Airway epithelial cell (primary cell): ENCODE data around the gene CDC34. TPM values are rescaled to one million over a fixed set of nuclear protein-coding genes. Genes with fewer than 3 reads are reported as not detected.

Source experiments
- total RNA-seq: library from RNA; depleted of rRNA; stranded (reverse); fragments of >200 nt; gene quantifications from 2 replicates; pipeline ENCODE4 v1.2.3, GENCODE V29; 2015

Gene CDC34
- 94.9 and 162 TPM in 2 replicates for total RNA-seq

GRCh38 chr19:531753-532560, at the start of gene CDC34:
CDC34 (plus strand) TSS chr19:531760; CDS start chr19:531932, 172 bp downstream.

GRCh38 chr19:496112-496665, 35.4 kb upstream of the CDC34 start, which contains the start of gene MADCAM1:
MADCAM1 (plus strand) TSS chr19:496486; CDS start chr19:496500, 14 bp downstream.

GRCh38 chr19:507286-508203, 24.0 kb upstream of the CDC34 start, which contains the start of gene TPGS1:
TPGS1 (plus strand) TSS chr19:507497; CDS start chr19:507507, 10 bp downstream.

GRCh38 chr19:543910-544608, 12.5 kb downstream of the CDC34 start, which contains the start of gene GZMM:
GZMM (plus strand) TSS chr19:544053; CDS start chr19:544072, 19 bp downstream.

GRCh38 chr19:572140-572742, 40.7 kb downstream of the CDC34 start, which contains the start of gene BSG:
BSG (plus strand) TSS chr19:572596; CDS start chr19:572635, 39 bp downstream.

GRCh38 chr19:589693-590395, 58.3 kb downstream of the CDC34 start, which contains the start of gene HCN2:
HCN2 (plus strand) TSS chr19:589881; CDS start chr19:589946, 65 bp downstream.

Other genes with a start within 250 kb of the CDC34 start
- gene PLPP2, start 240.4 kb upstream of the CDC34 start, total RNA-seq = 56.1 and 62.1 TPM in 2 replicates
- gene MIER2, start 187.0 kb upstream of the CDC34 start, total RNA-seq = 7.9 and 13.5 TPM in 2 replicates
- 0.42 TPM in 2 replicates for gene C2CD4C, start 122.6 kb upstream of the CDC34 start, total RNA-seq
- gene SHC2, start 70.7 kb upstream of the CDC34 start, total RNA-seq = 0.07 and 0.14 TPM in 2 replicates
- gene MADCAM1, start 35.3 kb upstream of the CDC34 start, total RNA-seq = 0.14 TPM in 1 of 2 replicates, not detected in the other
- 37.6 and 38.8 TPM in 2 replicates for gene TPGS1, start 24.3 kb upstream of the CDC34 start, total RNA-seq
- gene GZMM, start 12.3 kb downstream of the CDC34 start, total RNA-seq = 0.37 TPM in 1 of 2 replicates, not detected in the other
- 634 and 675 TPM in 2 replicates for gene BSG, start 40.8 kb downstream of the CDC34 start, total RNA-seq
- gene HCN2, start 58.1 kb downstream of the CDC34 start, total RNA-seq = 0.63 and 0.98 TPM in 2 replicates
- gene POLRMT, start 101.8 kb downstream of the CDC34 start, total RNA-seq = 35.1 and 38.7 TPM in 2 replicates
- gene FGF22, start 108.1 kb downstream of the CDC34 start, total RNA-seq = not detected in 2 replicates
- gene RNF126, start 131.5 kb downstream of the CDC34 start, total RNA-seq = 139 and 142 TPM in 2 replicates
- gene FSTL3, start 144.6 kb downstream of the CDC34 start, total RNA-seq = 207 and 297 TPM in 2 replicates
- gene PRSS57, start 163.7 kb downstream of the CDC34 start, total RNA-seq = not detected in 2 replicates
- 6.7 TPM in 2 replicates for gene PALM, start 177.2 kb downstream of the CDC34 start, total RNA-seq
- 73.5 and 106 TPM in 2 replicates for gene MISP, start 219.4 kb downstream of the CDC34 start, total RNA-seq